Bronchial epithelial cell (primary cell): ENCODE measurements around the gene SLC6A3. TPM values are rescaled to one million over a fixed set of nuclear protein-coding genes. Genes with fewer than 3 reads are reported as not detected.

ENCODE experiments used
- DNase-seq: peaks from one replicate; pipeline ENCODE4 v3.0.0-alpha.2; 2010; ENCODE audit warnings: low read depth
- FAIRE-seq: peaks from 2 replicates; lab custom pipeline; 2011; peaks lifted over from hg19 to GRCh38; lab: Jason Lieb, UNC
- H3K27me3 ChIP-seq: 2 replicates; pipeline ENCODE4 v1.5.1; 2011; ENCODE audit warnings: low read length; ENCODE audit not compliant: control insufficient read depth, insufficient read depth
- H3K36me3 ChIP-seq: 2 replicates; pipeline ENCODE4 v1.5.1; 2011; ENCODE audit warnings: low read length; ENCODE audit not compliant: control insufficient read depth, insufficient read depth
- H3K4me3 ChIP-seq: 2 replicates; pipeline ENCODE4 v1.5.1; 2011; ENCODE audit warnings: mild to moderate bottlenecking, low read depth, low read length, control low read depth
- CTCF ChIP-seq: IDR thresholded peaks from 2 replicates; pipeline ENCODE4 v1.5.1; 2011; ENCODE audit warnings: mild to moderate bottlenecking, moderate library complexity, low read length, control low read depth, inconsistent platforms; ENCODE audit not compliant: insufficient read depth, severe bottlenecking
- total RNA-seq: library from RNA; depleted of rRNA; stranded (reverse); fragments of >200 nt; gene quantifications from 2 replicates; pipeline ENCODE4 v1.2.1, GENCODE V29; 2014

The SLC6A3 gene
- total RNA-seq, 1 donor from 2014 or later, result not detected

DNA sequence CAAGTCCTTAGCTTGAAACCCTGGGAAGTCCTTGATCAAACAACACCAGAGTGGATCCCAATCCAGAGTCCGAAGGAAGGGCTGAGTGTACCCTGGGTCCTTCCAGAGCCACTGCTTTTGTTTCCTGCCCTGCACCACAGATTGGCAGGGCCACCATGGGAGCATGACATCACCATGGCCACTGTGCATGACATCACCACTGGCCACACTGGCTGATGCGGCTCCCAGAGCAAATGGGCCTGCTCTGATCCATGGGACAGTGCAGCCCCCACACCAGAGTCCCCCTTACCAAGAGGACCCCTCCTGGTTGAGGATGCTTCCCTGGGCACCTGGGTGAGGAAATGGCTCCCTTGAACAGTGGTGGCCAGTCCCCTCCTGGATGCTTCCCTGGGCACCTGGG lies 9.9 kb downstream of the SLC6A3 start:
- Histone ChIP-seq H3K36me3 (no peaks in the 10 kb centered on the region), H3K4me3 (no peak overlapping the region), H3K27me3 (no peaks in the 10 kb centered on the region)
- FAIRE-seq (no peak), DNase-seq (no peak)
- TF ChIP-seq CTCF, result no peak

GRCh38 chr5:1432296-1432695 lies 12.9 kb downstream of the SLC6A3 start:
- TF ChIP-seq CTCF, result no peak
- FAIRE-seq (no peak), DNase-seq (no peak)
- H3K27me3 ChIP-seq, result no peaks in the 10 kb centered on the region
- no peak overlapping the region for H3K4me3 ChIP-seq
- no peaks in the 10 kb centered on the region for H3K36me3 ChIP-seq

DNA sequence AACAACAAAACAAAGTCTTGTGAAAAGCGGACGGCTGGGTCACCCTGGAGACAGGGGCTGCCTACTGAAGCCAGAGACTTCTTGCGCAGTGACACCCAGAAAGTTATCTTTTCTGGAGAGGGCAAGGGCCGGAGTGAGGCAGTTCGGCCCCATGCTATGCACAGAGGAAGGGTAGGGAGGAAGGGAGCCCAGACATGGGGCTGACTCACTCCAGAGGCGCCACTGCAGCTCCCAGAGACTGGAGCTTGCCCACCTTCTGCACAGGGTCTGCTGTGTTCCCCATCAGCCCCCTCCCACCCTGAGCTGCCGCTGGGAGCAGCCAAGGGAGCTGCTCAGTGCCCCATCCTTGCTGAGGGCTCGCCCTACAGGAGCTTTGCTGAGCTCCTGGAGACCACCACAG lies 13.3 kb downstream of the SLC6A3 start:
- Histone ChIP-seq H3K36me3 (no peaks in the 10 kb centered on the region), H3K4me3 (no peak overlapping the region), H3K27me3 (no peaks in the 10 kb centered on the region)
- DNase-seq, result no peak
- no peak for TF ChIP-seq CTCF
- no peak for FAIRE-seq

DNA sequence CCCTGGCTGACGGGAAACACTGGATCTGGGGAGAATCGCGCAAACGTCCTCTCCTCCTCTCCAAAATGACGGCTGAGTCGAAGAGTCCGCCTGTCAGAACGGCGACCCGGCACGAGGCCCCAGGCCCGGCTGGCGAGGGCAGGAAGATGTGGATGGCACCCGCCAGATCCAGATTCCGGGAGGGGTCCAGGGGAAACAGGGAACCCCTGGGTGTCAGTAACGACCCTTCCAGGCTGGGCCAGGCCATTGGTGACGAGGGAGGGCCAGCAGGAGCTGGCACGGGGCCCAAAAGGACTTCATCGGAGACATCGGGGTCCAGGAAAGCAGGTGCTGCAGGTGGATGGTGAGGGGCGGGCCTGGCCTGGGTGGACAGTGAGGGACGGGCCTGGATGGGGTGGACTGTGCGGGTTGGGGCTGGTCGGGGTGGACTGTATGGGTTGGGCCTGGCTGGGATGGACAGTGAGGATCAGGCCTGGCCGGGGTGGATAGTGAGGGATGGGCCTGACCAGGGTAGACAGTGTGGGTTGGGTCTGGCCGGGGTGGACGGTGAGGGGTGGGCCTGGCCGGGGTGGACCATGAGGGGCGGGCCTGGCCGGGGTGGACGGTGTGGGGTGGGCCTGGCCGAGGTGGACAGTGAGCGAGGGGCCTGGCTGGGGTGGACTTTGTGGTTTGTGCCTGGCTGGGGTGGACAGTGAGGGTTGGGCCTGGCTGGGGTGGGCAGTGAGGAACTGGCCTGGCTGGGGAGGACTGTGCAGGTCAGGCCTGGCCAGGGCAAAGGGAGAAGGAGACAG lies 14.0 kb downstream of the SLC6A3 start:
- Histone ChIP-seq H3K4me3 (no peak overlapping the region), H3K36me3 (no peaks in the 10 kb centered on the region), H3K27me3 (no peaks in the 10 kb centered on the region)
- DNase-seq (no peak), FAIRE-seq (no peak)
- TF ChIP-seq CTCF, result no peak

- no peak for FAIRE-seq
- H3K27me3 ChIP-seq, result no peaks in the 10 kb centered on the region
- DNase-seq, result no peak
- no peaks in the 10 kb centered on the region for H3K36me3 ChIP-seq
- no peak overlapping the region for H3K4me3 ChIP-seq
- no peak for TF ChIP-seq CTCF
These were observed 15.0 kb downstream of the SLC6A3 start for GRCh38 chr5:1430121-1430795.

- TF ChIP-seq CTCF, result no peak
- Histone ChIP-seq H3K27me3 (no peaks in the 10 kb centered on the region), H3K4me3 (no peak overlapping the region), H3K36me3 (no peaks in the 10 kb centered on the region)
- no peak for DNase-seq
- FAIRE-seq, result no peak
These were observed 15.7 kb downstream of the SLC6A3 start for GRCh38 chr5:1429496-1429895.
